Choroid plexus epithelial cell (primary cell): ENCODE data around the gene TRIM2.

Experiments used
- DNase-seq: peaks from one replicate; pipeline ENCODE4 v3.0.0-alpha.2; 2010; ENCODE audit warnings: low read depth
- H3K4me3 ChIP-seq: 2 replicates; pipeline ENCODE4 v1.5.1; 2011; ENCODE audit warnings: low read depth, mild to moderate bottlenecking, control low read depth, low read length, moderate library complexity
- CTCF ChIP-seq: conservative IDR thresholded peaks from 2 replicates; pipeline ENCODE4 v1.5.1; 2011; ENCODE audit warnings: low read depth, mild to moderate bottlenecking, control low read depth, inconsistent platforms, low read length, moderate library complexity

Gene TRIM2

GRCh38 chr4:153177841-153178240, 26.4 kb upstream of the TRIM2 start:
- no peak overlapping the region for H3K4me3 ChIP-seq
- no peak for TF ChIP-seq CTCF
- no peak for DNase-seq

DNA sequence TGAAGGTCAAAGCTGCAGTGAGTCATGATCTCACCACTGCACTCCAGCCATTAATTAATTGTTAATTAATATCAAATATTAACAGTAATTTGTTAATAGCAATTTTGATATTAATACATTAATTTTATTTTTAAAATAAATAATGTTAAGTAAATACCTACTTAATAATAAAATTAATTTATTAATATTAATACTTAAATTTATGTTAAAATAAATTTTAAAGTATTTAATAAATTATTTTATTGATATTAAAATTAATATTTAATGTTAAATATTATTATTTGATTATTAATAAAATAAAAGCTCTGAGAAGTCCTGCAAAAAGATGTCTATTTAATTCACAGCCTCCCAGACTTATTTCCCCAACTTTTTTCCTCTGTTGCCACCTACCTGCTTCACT, 25.1 kb upstream of the TRIM2 start:
- no peak for TF ChIP-seq CTCF
- no peak overlapping the region for H3K4me3 ChIP-seq
- DNase-seq: no peak

GRCh38 chr4:153181293-153181692, 22.9 kb upstream of the TRIM2 start:
- no peak overlapping the region for H3K4me3 ChIP-seq
- no peak for DNase-seq
- TF ChIP-seq CTCF: no peak

- H3K4me3 ChIP-seq: no peak overlapping the region
- no peak for TF ChIP-seq CTCF
- DNase-seq: no peak
Measured at GRCh38 chr4:153181700-153182099, 22.5 kb upstream of the TRIM2 start.

GRCh38 chr4:153183146-153183545, 21.1 kb upstream of the TRIM2 start:
- H3K4me3 ChIP-seq: no peak overlapping the region
- no peak for TF ChIP-seq CTCF
- no peak for DNase-seq

GRCh38 chr4:153185331-153185852, 18.9 kb upstream of the TRIM2 start:
- no peak for TF ChIP-seq CTCF
- H3K4me3 ChIP-seq: no peak overlapping the region
- no peak for DNase-seq

- TF ChIP-seq CTCF: no peak
- DNase-seq: no peak
- H3K4me3 ChIP-seq: no peak overlapping the region
Measured at GRCh38 chr4:153186046-153186728, 18.1 kb upstream of the TRIM2 start.
